Measurements from ENCODE around the gene TBC1D22B.
A peak's percentile ranks its signal among the peaks of the same experiment; 100 is the strongest.

DNA sequence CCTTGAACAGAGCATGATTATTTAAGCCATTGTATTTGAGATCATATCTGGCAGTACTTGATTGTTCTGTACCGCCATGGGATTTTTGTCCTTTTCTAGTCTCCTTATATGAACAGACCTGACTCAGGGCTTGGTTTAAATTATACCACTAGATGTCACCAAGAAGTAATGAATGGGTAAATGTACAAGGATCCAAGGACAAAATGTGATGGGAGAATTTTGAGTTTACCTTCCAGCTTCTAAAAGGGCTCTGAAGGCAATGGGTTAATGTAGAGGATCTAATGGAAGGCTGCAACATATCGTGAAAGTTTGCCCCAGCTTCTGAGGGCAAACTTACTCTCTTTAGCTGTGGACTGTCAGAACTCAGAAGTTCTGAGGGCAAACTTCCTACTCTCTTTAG lies 108.2 kb downstream of the TBC1D22B start:
- TF ChIP-seq, protein P1, sequence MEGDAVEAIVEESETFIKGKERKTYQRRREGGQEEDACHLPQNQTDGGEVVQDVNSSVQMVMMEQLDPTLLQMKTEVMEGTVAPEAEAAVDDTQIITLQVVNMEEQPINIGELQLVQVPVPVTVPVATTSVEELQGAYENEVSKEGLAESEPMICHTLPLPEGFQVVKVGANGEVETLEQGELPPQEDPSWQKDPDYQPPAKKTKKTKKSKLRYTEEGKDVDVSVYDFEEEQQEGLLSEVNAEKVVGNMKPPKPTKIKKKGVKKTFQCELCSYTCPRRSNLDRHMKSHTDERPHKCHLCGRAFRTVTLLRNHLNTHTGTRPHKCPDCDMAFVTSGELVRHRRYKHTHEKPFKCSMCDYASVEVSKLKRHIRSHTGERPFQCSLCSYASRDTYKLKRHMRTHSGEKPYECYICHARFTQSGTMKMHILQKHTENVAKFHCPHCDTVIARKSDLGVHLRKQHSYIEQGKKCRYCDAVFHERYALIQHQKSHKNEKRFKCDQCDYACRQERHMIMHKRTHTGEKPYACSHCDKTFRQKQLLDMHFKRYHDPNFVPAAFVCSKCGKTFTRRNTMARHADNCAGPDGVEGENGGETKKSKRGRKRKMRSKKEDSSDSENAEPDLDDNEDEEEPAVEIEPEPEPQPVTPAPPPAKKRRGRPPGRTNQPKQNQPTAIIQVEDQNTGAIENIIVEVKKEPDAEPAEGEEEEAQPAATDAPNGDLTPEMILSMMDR (conservative IDR thresholded peaks at IDR 0.05; ENCODE audit: low read depth, low read length): peak; percentile 46
- no peak for TF ChIP-seq EZH2 (IDR thresholded peaks at IDR 0.05; ENCODE audit: borderline replicate concordance, low read depth, low read length, poor library complexity, severe bottlenecking)

Data from A673 (cell line).